ENCODE results near the gene EPN1. TPM values are rescaled to one million over a fixed set of nuclear protein-coding genes. Genes with fewer than 3 reads are reported as not detected.
"Not testable (repeated sequence)": the region's sequence is repeated elsewhere in the genome, so short reads cannot be mapped to it uniquely, and the experiment has no call there.

EPN1 gene
- total RNA-seq, 3 donors from 2014 or later (not counting 1 experiment from before 2014, with no cell fraction given): 47.6 to 56.4 (median 51.8) TPM

- ATAC-seq (no peak), DNase-seq (no peak)
- H3K4me3 Mint-ChIP-seq: no peak overlapping the region
- H3K4me3 ChIP-seq (ENCODE audit: low read length): no peak overlapping the region
- 63% methylated on average over 4 of the region's 5 CpGs for WGBS (ENCODE audit: insufficient coverage)
- TF ChIP-seq CTCF (IDR thresholded peaks at IDR 0.05): no peak
- H3K4me1 ChIP-seq (ENCODE audit: control insufficient read depth, insufficient read depth, low read length): no peaks in the 10 kb centered on the region
- peaks cover 4% of the 10 kb centered on the region for H3K27me3 ChIP-seq (ENCODE audit: control insufficient read depth, insufficient read depth, low read length)
- no peak overlapping the region for H3K27ac Mint-ChIP-seq
- H3K27ac ChIP-seq (ENCODE audit: low read length): no peak overlapping the region
- no peaks in the 10 kb centered on the region for H3K36me3 ChIP-seq (ENCODE audit: control insufficient read depth, insufficient read depth, low read length)
- no peaks in the 10 kb centered on the region for H3K4me1 Mint-ChIP-seq
- peaks cover 7% of the 10 kb centered on the region for H3K36me3 Mint-ChIP-seq
- H3K9me3 Mint-ChIP-seq: peaks cover 2 to 3% of the 10 kb centered on the region in 2 donors
- no peaks in the 10 kb centered on the region for H3K9me3 ChIP-seq (ENCODE audit: control insufficient read depth, insufficient read depth, low read length)
- peaks cover 23 to 38% of the 10 kb centered on the region in 2 donors for H3K27me3 Mint-ChIP-seq (ENCODE audit: low read depth in 2 of 2)
- intact Hi-C loops (cut with micrococcal nuclease): no loop called here
These were observed 45.3 kb downstream of the EPN1 start for GRCh38 chr19:55720214-55720746.

- peaks cover 4% of the 10 kb centered on the region for H3K27me3 ChIP-seq (ENCODE audit: control insufficient read depth, insufficient read depth, low read length)
- DNase-seq (no peak), ATAC-seq (no peak)
- intact Hi-C loops (cut with micrococcal nuclease): no loop called here
- no peaks in the 10 kb centered on the region for H3K4me1 Mint-ChIP-seq
- peaks cover 2 to 3% of the 10 kb centered on the region in 2 donors for H3K9me3 Mint-ChIP-seq
- H3K36me3 Mint-ChIP-seq: peaks cover 7% of the 10 kb centered on the region
- no peak overlapping the region for H3K27ac Mint-ChIP-seq
- no peaks in the 10 kb centered on the region for H3K9me3 ChIP-seq (ENCODE audit: control insufficient read depth, insufficient read depth, low read length)
- peaks cover 23 to 42% of the 10 kb centered on the region in 2 donors for H3K27me3 Mint-ChIP-seq (ENCODE audit: low read depth in 2 of 2)
- TF ChIP-seq CTCF (IDR thresholded peaks at IDR 0.05): no peak
- no peaks in the 10 kb centered on the region for H3K36me3 ChIP-seq (ENCODE audit: control insufficient read depth, insufficient read depth, low read length)
- no peak overlapping the region for H3K4me3 ChIP-seq (ENCODE audit: low read length)
- H3K4me1 ChIP-seq (ENCODE audit: control insufficient read depth, insufficient read depth, low read length): no peaks in the 10 kb centered on the region
- no peak overlapping the region for H3K27ac ChIP-seq (ENCODE audit: low read length)
- 76% methylated on average over 3 of the region's 3 CpGs for WGBS (ENCODE audit: insufficient coverage)
- H3K4me3 Mint-ChIP-seq: no peak overlapping the region
These were observed 45.8 kb downstream of the EPN1 start for GRCh38 chr19:55720801-55721200.

- Histone ChIP-seq H3K4me3 (ENCODE audit: low read length) (no peak overlapping the region), H3K36me3 (ENCODE audit: control insufficient read depth, insufficient read depth, low read length) (no peaks in the 10 kb centered on the region), H3K27ac (ENCODE audit: low read length) (no peak overlapping the region), H3K4me1 (ENCODE audit: control insufficient read depth, insufficient read depth, low read length) (no peaks in the 10 kb centered on the region), H3K9me3 (ENCODE audit: control insufficient read depth, insufficient read depth, low read length) (no peaks in the 10 kb centered on the region), H3K27me3 (ENCODE audit: control insufficient read depth, insufficient read depth, low read length) (peaks cover 4% of the 10 kb centered on the region)
- peaks cover 7% of the 10 kb centered on the region for H3K36me3 Mint-ChIP-seq
- TF ChIP-seq CTCF (IDR thresholded peaks at IDR 0.05): no peak
- DNase-seq: no peak
- no peak for ATAC-seq
- H3K9me3 Mint-ChIP-seq: peaks cover 2 to 3% of the 10 kb centered on the region in 2 donors
- no peak overlapping the region for H3K4me3 Mint-ChIP-seq
- H3K4me1 Mint-ChIP-seq: no peaks in the 10 kb centered on the region
- intact Hi-C loops (cut with micrococcal nuclease): no loop called here
- peaks cover 15 to 51% of the 10 kb centered on the region in 2 donors for H3K27me3 Mint-ChIP-seq (ENCODE audit: low read depth in 2 of 2)
- no peak overlapping the region for H3K27ac Mint-ChIP-seq
- 97% methylated on average over 7 of the region's 8 CpGs for WGBS (ENCODE audit: insufficient coverage)
These were observed 48.5 kb downstream of the EPN1 start for GRCh38 chr19:55723491-55723890.

GRCh38 chr19:55730378-55730777 is 55.4 kb downstream of the EPN1 start:
- H3K27ac ChIP-seq (ENCODE audit: low read length); H3K9me3 Mint-ChIP-seq; H3K4me3 ChIP-seq (ENCODE audit: low read length); H3K4me1 Mint-ChIP-seq; H3K27me3 ChIP-seq (ENCODE audit: control insufficient read depth, insufficient read depth, low read length); DNase-seq; H3K4me3 Mint-ChIP-seq; H3K36me3 Mint-ChIP-seq; H3K4me1 ChIP-seq (ENCODE audit: control insufficient read depth, insufficient read depth, low read length); ATAC-seq; H3K36me3 ChIP-seq (ENCODE audit: control insufficient read depth, insufficient read depth, low read length); intact Hi-C loops (cut with micrococcal nuclease); H3K9me3 ChIP-seq (ENCODE audit: control insufficient read depth, insufficient read depth, low read length); H3K27ac Mint-ChIP-seq: not testable (repeated sequence)
- 67% methylated on average over 2 of the region's 2 CpGs for WGBS (ENCODE audit: insufficient coverage)
- H3K27me3 Mint-ChIP-seq (ENCODE audit: low read depth in 2 of 2): peaks cover 2 to 18% of the 10 kb centered on the region in 2 donors

Data from natural killer cell (primary cell).